Smooth muscle cell (in vitro differentiated cells): ENCODE measurements around the gene ARHGAP12. TPM values are rescaled to one million over a fixed set of nuclear protein-coding genes. Genes with fewer than 3 reads are reported as not detected.

ENCODE experiments used
- DNase-seq: peaks from one replicate; lab custom pipeline; 2025; ENCODE audit not compliant: unreplicated experiment; lab: John Stamatoyannopoulos, UW
- H2AFZ ChIP-seq: fragments of 200-600 bp; sonication (generic); 2 replicates; pipeline ENCODE4 v1.6.0; 2016; ENCODE audit warnings: antibody characterized with exemption, low read depth, mild to moderate bottlenecking
- H3F3A ChIP-seq: fragments of 200-600 bp; sonication (generic); 2 replicates; pipeline ENCODE4 v1.6.0; 2017; ENCODE audit warnings: antibody characterized with exemption, low read depth
- H3K27ac ChIP-seq: fragments of 200-600 bp; sonication (generic); 2 replicates; pipeline ENCODE4 v1.5.1; 2016; ENCODE audit warnings: low read depth, mild to moderate bottlenecking
- H3K27me3 ChIP-seq: fragments of 200-600 bp; sonication (generic); 2 replicates; pipeline ENCODE4 v1.6.1; 2016; ENCODE audit warnings: low read depth, mild to moderate bottlenecking
- H3K36me3 ChIP-seq: fragments of 200-600 bp; sonication (generic); 2 replicates; pipeline ENCODE4 v1.5.1; 2016; ENCODE audit warnings: low read depth
- H3K4me1 ChIP-seq: fragments of 200-600 bp; sonication (generic); 2 replicates; pipeline ENCODE4 v1.5.1; 2016; ENCODE audit warnings: low read depth
- H3K4me2 ChIP-seq: fragments of 200-600 bp; sonication (generic); 2 replicates; pipeline ENCODE4 v1.6.0; 2016; ENCODE audit warnings: mild to moderate bottlenecking
- H3K4me3 ChIP-seq: fragments of 200-600 bp; sonication (generic); 2 replicates; pipeline ENCODE4 v1.5.1; 2016; ENCODE audit warnings: mild to moderate bottlenecking
- H3K79me2 ChIP-seq: fragments of 200-600 bp; sonication (generic); 2 replicates; pipeline ENCODE4 v1.6.0; 2016; ENCODE audit warnings: low read depth, mild to moderate bottlenecking
- H3K9ac ChIP-seq: fragments of 200-600 bp; sonication (generic); 2 replicates; pipeline ENCODE4 v1.6.0; 2016; ENCODE audit warnings: low read depth
- H3K9me3 ChIP-seq: fragments of 200-600 bp; sonication (generic); replicated peaks from 2 replicates; pipeline ENCODE4 v1.5.1; 2016; ENCODE audit warnings: low read depth
- H4K20me1 ChIP-seq: fragments of 200-600 bp; sonication (generic); 2 replicates; pipeline ENCODE4 v1.6.0; 2016; ENCODE audit warnings: low read depth
- WGBS: methylation state at CpG from one replicate; pipeline ENCODE4 v1.1.7; 2016; ENCODE audit warnings: low lambda C conversion rate; 5-methylcytosine and 5-hydroxymethylcytosine counted together
- polyA plus RNA-seq: library from polyadenylated mRNA; unstranded; fragments of >200 nt; fragmentation: Nextera tagmentation; extraction: Ambion mirVana; gene quantifications from 2 replicates; pipeline ENCODE4 v1.2.1, GENCODE V29; 2016
- total RNA-seq: library from RNA; depleted of rRNA; stranded (reverse); fragments of >200 nt; gene quantifications from 2 replicates; pipeline ENCODE4 v1.2.3, GENCODE V29; 2014
- TF ChIP-seq, protein P1 (sequence below): fragments of 200-600 bp; sonication (generic); IDR thresholded peaks from 2 replicates; pipeline ENCODE4 v1.5.1; 2017; ENCODE audit warnings: borderline replicate concordance, mild to moderate bottlenecking, antibody characterized with exemption; ENCODE audit not compliant: insufficient read depth, poor library complexity, severe bottlenecking

The ARHGAP12 gene
- total and polyA plus RNA-seq, 2 experiments from 2014 or later, result 14.5 to 46.2 TPM

DNA sequence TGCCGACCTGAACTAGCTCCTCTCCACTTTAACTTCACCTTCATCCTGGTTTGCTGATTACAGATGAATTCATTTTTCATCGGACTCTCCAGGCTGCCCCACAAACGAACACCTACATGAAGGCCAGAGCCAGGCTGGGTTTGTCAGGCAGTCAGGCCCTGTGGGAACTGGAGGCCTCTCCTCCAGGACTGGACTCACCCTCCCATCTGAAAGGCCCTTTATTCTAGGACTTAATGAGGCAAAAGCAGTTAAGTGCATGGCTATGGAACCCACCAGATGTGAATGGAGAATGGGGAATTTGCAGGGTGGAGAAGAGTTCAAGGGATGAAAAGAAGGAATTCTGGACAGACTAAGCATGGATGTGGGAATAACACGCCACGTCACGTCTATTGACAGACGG is 170.8 kb downstream of the ARHGAP12 start:
- Histone ChIP-seq H3K9me3 (no peaks in the 10 kb centered on the region), H3K79me2 (no peaks in the 10 kb centered on the region), H3K27me3 (no peaks in the 10 kb centered on the region), H3K36me3 (no peaks in the 10 kb centered on the region), H3F3A (peaks cover 31% of the 10 kb centered on the region), H3K4me3 (no peak overlapping the region), H4K20me1 (no peaks in the 10 kb centered on the region), H3K9ac (no peak overlapping the region), H3K27ac (peak overlapping the region; percentile 15), H3K4me2 (no peak overlapping the region), H2AFZ (no peak overlapping the region), H3K4me1 (peaks cover 35% of the 10 kb centered on the region)
- DNase-seq, result no peak
- WGBS, result 79% methylated on average over 7 of the region's 7 CpGs
- TF ChIP-seq, protein P1, sequence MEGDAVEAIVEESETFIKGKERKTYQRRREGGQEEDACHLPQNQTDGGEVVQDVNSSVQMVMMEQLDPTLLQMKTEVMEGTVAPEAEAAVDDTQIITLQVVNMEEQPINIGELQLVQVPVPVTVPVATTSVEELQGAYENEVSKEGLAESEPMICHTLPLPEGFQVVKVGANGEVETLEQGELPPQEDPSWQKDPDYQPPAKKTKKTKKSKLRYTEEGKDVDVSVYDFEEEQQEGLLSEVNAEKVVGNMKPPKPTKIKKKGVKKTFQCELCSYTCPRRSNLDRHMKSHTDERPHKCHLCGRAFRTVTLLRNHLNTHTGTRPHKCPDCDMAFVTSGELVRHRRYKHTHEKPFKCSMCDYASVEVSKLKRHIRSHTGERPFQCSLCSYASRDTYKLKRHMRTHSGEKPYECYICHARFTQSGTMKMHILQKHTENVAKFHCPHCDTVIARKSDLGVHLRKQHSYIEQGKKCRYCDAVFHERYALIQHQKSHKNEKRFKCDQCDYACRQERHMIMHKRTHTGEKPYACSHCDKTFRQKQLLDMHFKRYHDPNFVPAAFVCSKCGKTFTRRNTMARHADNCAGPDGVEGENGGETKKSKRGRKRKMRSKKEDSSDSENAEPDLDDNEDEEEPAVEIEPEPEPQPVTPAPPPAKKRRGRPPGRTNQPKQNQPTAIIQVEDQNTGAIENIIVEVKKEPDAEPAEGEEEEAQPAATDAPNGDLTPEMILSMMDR, result no peak

DNA sequence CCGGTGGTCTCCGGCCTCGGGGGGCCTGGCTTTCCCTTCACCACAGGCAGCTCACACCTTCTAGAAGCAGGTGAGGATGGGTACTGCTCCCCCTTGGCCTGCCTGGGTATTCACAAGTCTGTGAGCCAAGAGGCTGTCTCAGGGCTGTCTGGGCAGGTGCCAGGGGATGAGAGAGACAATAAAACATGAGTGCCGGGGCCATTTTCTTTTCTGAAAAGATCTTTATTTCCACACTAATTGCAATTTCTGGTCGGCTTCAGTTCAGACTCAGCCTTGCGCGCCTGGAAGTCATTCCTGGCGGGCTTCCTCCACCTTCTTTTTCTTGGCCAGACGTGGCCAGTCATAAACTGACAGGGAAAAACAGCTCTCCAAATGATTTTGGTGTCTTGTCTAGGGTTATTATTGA is 171.2 kb downstream of the ARHGAP12 start:
- no peaks in the 10 kb centered on the region for H3K27me3 ChIP-seq
- WGBS, result 89% methylated on average over 9 of the region's 9 CpGs
- H3K9me3 ChIP-seq, result no peaks in the 10 kb centered on the region
- H3K79me2 ChIP-seq, result no peaks in the 10 kb centered on the region
- H2AFZ ChIP-seq, result no peak overlapping the region
- no peak overlapping the region for H3K9ac ChIP-seq
- H4K20me1 ChIP-seq, result no peaks in the 10 kb centered on the region
- no peak for DNase-seq
- peaks cover 35% of the 10 kb centered on the region for H3K4me1 ChIP-seq
- no peak overlapping the region for H3K4me2 ChIP-seq
- TF ChIP-seq, protein P1, result no peak
- no peak overlapping the region for H3K4me3 ChIP-seq
- H3K27ac ChIP-seq, result no peak overlapping the region
- H3F3A ChIP-seq, result peaks cover 31% of the 10 kb centered on the region
- no peaks in the 10 kb centered on the region for H3K36me3 ChIP-seq

DNA sequence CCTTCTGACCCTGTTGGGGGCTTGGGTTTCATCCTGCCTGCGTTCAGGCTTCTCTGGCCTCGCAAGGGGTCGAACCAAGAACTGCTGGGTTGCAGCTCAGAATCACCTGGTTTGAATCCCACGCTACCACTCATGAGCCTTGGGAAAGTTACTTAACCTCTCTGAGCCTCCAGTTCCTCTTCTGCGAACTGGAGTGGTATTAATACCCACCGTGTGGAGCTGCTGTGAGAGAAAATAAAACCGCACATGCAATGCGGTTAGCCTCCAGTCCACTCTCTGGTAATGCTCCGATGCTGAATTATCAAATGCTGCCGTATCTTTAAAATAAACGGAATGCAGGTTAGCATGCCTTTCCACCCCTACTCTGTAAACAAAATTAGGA is 171.9 kb downstream of the ARHGAP12 start:
- H3K9ac ChIP-seq, result no peak overlapping the region
- H3K79me2 ChIP-seq, result no peaks in the 10 kb centered on the region
- H3K36me3 ChIP-seq, result no peaks in the 10 kb centered on the region
- no peaks in the 10 kb centered on the region for H4K20me1 ChIP-seq
- peaks cover 35% of the 10 kb centered on the region for H3K4me1 ChIP-seq
- no peak overlapping the region for H3K4me3 ChIP-seq
- TF ChIP-seq, protein P1, result no peak
- H3K9me3 ChIP-seq, result no peaks in the 10 kb centered on the region
- no peak overlapping the region for H3K27ac ChIP-seq
- H3K27me3 ChIP-seq, result no peaks in the 10 kb centered on the region
- H3F3A ChIP-seq, result peaks cover 31% of the 10 kb centered on the region
- no peak overlapping the region for H2AFZ ChIP-seq
- WGBS, result 77% methylated on average over 11 of the region's 11 CpGs
- H3K4me2 ChIP-seq, result no peak overlapping the region
- no peak for DNase-seq

DNA sequence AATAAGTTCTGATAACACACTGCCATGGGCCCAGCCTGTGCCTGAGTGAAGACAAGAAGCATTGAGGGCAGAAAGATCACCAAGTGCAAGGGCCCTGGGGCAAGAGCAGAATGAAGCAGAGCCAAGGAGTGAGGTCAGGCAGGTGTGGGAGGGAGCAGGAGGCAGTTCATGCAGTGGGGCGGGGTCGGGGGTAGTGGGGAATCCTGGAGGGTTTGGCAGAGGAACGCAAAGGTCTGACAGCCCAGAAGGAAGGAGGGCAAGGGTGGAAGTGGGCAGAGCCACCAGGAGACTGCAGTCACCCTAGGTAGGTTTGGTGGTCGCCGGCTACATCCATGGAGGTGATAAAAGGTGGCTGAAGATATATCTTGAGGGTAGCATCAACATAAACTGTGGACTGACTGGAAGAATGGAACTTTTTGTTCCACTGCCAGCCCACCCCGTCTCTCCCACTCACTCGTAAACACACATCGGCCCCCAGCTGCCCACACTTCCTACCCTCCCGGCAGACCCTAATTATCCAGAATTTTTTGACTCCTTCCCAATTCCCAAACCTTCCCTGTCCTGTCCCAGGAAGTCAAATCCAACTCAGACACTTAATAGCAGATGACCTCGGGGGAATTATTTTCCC is 172.4 kb downstream of the ARHGAP12 start:
- WGBS, result 65% methylated on average over 8 of the region's 10 CpGs
- TF ChIP-seq, protein P1, result no peak
- peaks cover 34% of the 10 kb centered on the region for H3K4me1 ChIP-seq

More for the DNA sequence above, 172.4 kb downstream of the ARHGAP12 start:
- H3K27me3 ChIP-seq, result no peaks in the 10 kb centered on the region
- H3K79me2 ChIP-seq, result no peaks in the 10 kb centered on the region
- H3K9me3 ChIP-seq, result no peaks in the 10 kb centered on the region
- no peak for DNase-seq
- H4K20me1 ChIP-seq, result no peaks in the 10 kb centered on the region
- no peak overlapping the region for H3K9ac ChIP-seq
- no peaks in the 10 kb centered on the region for H3K36me3 ChIP-seq
- H3K4me3 ChIP-seq, result no peak overlapping the region
- H2AFZ ChIP-seq, result no peak overlapping the region
- peaks cover 29% of the 10 kb centered on the region for H3F3A ChIP-seq
- no peak overlapping the region for H3K27ac ChIP-seq
- H3K4me2 ChIP-seq, result no peak overlapping the region
